ENCODE data around the gene SYT1. TPM values are rescaled to one million over a fixed set of nuclear protein-coding genes. Genes with fewer than 3 reads are reported as not detected.

SYT1 gene
- total RNA-seq, 1 donor from 2014 or later, result 0.59 TPM

DNA sequence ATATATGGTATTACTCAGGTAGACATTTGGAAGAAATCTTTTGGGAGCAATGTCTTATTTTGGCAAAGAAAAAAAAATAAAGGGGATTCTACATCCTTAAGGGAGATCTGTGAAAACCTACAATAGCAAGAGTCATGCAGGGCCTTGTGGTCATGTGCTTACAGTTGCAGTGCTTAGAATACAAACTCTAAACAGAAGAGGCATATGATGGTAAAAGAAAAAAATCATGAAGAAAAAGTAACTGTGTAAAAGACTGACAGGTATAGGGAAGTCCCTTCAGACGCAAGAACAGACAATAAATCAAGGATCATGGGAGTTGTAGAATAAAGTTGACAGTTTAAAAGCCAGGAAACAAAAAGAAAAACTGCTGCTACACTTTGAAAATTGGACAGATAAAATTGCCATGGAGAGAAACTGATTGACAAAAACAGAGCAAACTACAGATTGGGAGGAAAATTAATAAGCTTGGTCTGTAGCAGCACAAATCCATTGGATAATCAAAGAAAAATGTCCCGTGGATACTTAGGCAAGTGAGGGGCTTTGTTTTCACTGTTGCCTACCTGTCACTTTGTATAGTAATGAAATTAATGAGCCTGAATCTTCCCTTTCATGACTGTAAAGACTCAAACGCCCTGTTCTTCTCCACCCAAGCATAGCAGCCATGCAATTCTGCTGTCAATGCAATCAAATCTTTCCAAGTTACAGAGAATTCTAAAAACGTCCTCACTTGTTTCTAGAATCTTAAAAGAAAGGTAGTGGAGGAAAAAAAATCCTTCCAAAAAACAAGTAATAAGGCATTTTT is 402.0 kb downstream of the SYT1 start:
- no peak overlapping the region for H3K27ac Mint-ChIP-seq (ENCODE audit: unreplicated experiment)
- no peak overlapping the region for H3K4me3 Mint-ChIP-seq (ENCODE audit: unreplicated experiment)
- no peaks in the 10 kb centered on the region for H3K9me3 Mint-ChIP-seq (ENCODE audit: unreplicated experiment)
- H3K4me1 Mint-ChIP-seq (ENCODE audit: unreplicated experiment), result no peaks in the 10 kb centered on the region
- H3K27me3 Mint-ChIP-seq (ENCODE audit: unreplicated experiment), result peaks cover 34% of the 10 kb centered on the region
- no peaks in the 10 kb centered on the region for H3K36me3 Mint-ChIP-seq (ENCODE audit: unreplicated experiment)
- TF ChIP-seq, protein P1, sequence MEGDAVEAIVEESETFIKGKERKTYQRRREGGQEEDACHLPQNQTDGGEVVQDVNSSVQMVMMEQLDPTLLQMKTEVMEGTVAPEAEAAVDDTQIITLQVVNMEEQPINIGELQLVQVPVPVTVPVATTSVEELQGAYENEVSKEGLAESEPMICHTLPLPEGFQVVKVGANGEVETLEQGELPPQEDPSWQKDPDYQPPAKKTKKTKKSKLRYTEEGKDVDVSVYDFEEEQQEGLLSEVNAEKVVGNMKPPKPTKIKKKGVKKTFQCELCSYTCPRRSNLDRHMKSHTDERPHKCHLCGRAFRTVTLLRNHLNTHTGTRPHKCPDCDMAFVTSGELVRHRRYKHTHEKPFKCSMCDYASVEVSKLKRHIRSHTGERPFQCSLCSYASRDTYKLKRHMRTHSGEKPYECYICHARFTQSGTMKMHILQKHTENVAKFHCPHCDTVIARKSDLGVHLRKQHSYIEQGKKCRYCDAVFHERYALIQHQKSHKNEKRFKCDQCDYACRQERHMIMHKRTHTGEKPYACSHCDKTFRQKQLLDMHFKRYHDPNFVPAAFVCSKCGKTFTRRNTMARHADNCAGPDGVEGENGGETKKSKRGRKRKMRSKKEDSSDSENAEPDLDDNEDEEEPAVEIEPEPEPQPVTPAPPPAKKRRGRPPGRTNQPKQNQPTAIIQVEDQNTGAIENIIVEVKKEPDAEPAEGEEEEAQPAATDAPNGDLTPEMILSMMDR (IDR thresholded peaks at IDR 0.05), result no peak
- no peak for DNase-seq (ENCODE audit: extremely low spot score, unreplicated experiment)

DNA sequence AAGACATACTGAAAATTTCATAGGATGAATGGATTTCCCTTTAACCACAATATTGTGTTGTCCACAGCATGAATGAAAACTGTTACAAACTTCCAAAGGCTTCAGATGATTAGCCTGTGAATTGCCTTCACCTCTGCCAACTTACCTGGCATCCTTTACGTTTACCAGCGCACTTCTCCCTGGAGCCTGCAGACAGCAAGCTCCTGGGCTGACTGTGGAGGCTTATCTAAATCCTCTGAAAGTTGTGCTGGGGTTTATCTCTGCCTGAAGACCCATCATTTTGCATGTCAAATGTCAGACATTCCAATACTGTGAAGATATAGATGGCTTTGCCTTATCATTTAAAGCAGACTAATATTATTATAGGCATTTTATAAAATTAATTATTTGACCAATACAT is 403.0 kb downstream of the SYT1 start:
- Mint-ChIP-seq H3K4me3 (ENCODE audit: unreplicated experiment) (no peak overlapping the region), H3K27ac (ENCODE audit: unreplicated experiment) (no peak overlapping the region), H3K9me3 (ENCODE audit: unreplicated experiment) (no peaks in the 10 kb centered on the region), H3K36me3 (ENCODE audit: unreplicated experiment) (no peaks in the 10 kb centered on the region), H3K27me3 (ENCODE audit: unreplicated experiment) (peaks cover 44% of the 10 kb centered on the region), H3K4me1 (ENCODE audit: unreplicated experiment) (no peaks in the 10 kb centered on the region)
- no peak for DNase-seq (ENCODE audit: extremely low spot score, unreplicated experiment)
- TF ChIP-seq, protein P1 (IDR thresholded peaks at IDR 0.05), result no peak

DNA sequence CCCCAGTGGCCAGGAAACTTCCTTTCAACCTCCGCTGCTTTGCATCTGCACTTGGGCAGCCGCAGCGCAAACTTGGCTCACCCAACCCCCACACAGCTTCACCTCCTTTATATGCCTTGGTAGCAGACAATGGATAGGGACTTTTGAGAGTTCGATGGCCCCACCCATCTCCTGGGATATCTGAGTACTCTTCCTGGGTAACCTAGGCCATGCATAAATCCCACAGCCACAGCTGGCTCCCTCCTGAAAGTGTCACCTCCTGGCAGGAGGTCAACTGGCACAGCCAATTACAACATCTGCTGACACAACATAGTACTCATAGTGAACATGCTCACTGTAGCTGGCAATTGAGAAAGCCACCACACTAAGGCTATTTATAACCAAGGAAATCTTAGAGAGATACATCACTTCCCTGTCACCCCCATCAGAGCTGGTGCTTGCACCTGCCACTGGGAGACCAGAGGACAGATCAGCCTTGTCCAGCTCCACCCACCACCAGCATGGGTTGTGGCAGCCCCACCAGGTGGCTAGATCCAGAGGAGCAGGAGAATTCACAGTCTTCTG is 410.0 kb downstream of the SYT1 start:
- TF ChIP-seq, protein P1 (IDR thresholded peaks at IDR 0.05), result no peak
- Mint-ChIP-seq H3K4me3 (ENCODE audit: unreplicated experiment) (no peak overlapping the region), H3K27me3 (ENCODE audit: unreplicated experiment) (peaks cover 40% of the 10 kb centered on the region), H3K36me3 (ENCODE audit: unreplicated experiment) (no peaks in the 10 kb centered on the region), H3K9me3 (ENCODE audit: unreplicated experiment) (peaks cover 17% of the 10 kb centered on the region), H3K27ac (ENCODE audit: unreplicated experiment) (no peak overlapping the region), H3K4me1 (ENCODE audit: unreplicated experiment) (no peaks in the 10 kb centered on the region)
- DNase-seq (ENCODE audit: extremely low spot score, unreplicated experiment), result no peak

DNA sequence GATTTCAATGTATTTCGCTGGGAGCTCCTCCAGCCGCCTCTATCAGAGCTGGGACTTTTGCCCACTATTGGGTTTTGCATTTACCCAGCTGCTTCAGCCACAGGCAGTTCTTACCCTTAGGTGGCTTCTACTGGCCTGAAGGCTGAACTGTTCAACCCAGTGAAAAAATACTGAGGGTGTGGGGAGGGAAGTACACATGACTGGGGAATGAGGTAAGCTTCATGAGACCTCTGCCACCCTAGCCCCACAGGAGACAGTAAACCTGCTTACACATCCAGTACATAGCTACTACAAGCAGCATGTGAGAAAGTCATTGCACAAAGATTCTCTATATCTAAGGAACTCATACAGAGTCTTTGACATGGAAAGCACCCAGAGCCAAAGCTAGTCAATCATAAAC is 411.1 kb downstream of the SYT1 start:
- no peak for DNase-seq (ENCODE audit: extremely low spot score, unreplicated experiment)
- TF ChIP-seq, protein P1 (IDR thresholded peaks at IDR 0.05), result no peak
- no peaks in the 10 kb centered on the region for H3K36me3 Mint-ChIP-seq (ENCODE audit: unreplicated experiment)

DNA sequence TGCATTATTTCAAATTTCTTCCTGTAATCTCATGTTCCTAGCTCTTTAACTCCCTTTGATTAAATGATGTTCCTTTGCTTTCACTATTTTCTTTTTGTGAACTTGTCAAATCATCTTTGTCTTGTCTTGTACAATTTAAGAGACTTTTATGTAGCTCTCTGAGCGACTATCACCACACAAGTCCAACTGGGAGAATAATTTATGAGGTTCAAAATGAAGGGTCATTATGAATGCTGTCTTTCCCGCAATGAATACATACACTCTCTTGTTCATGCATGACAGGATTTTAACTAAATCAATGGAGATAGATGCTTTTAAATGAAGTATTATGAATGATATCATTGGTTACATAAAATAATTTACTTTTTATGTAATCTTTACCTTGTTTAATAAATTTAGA is 418.8 kb downstream of the SYT1 start:
- peaks cover 8% of the 10 kb centered on the region for H3K9me3 Mint-ChIP-seq (ENCODE audit: unreplicated experiment)
- peaks cover 41% of the 10 kb centered on the region for H3K27me3 Mint-ChIP-seq (ENCODE audit: unreplicated experiment)
- no peak overlapping the region for H3K27ac Mint-ChIP-seq (ENCODE audit: unreplicated experiment)
- TF ChIP-seq, protein P1 (IDR thresholded peaks at IDR 0.05), result no peak
- no peaks in the 10 kb centered on the region for H3K36me3 Mint-ChIP-seq (ENCODE audit: unreplicated experiment)
- no peaks in the 10 kb centered on the region for H3K4me1 Mint-ChIP-seq (ENCODE audit: unreplicated experiment)
- no peak overlapping the region for H3K4me3 Mint-ChIP-seq (ENCODE audit: unreplicated experiment)
- DNase-seq (ENCODE audit: extremely low spot score, unreplicated experiment), result no peak

More for the DNA sequence above, 411.1 kb downstream of the SYT1 start:
- H3K9me3 Mint-ChIP-seq (ENCODE audit: unreplicated experiment), result peaks cover 17% of the 10 kb centered on the region
- H3K4me3 Mint-ChIP-seq (ENCODE audit: unreplicated experiment), result no peak overlapping the region
- H3K27me3 Mint-ChIP-seq (ENCODE audit: unreplicated experiment), result peaks cover 41% of the 10 kb centered on the region
- no peak overlapping the region for H3K27ac Mint-ChIP-seq (ENCODE audit: unreplicated experiment)
- no peaks in the 10 kb centered on the region for H3K4me1 Mint-ChIP-seq (ENCODE audit: unreplicated experiment)

Measured in osteocyte (in vitro differentiated cells).